22Rv1 (cell line): ENCODE data around the gene LHX1.

Source experiments
- ZFX ChIP-seq: fragments of 450-650 bp; IDR thresholded peaks from 2 replicates; pipeline ENCODE4 v1.6.1; 2017; ENCODE audit warnings: antibody characterized with exemption, borderline replicate concordance
- TF ChIP-seq, protein P1 (sequence below): fragments of 450-650 bp; IDR thresholded peaks from 2 replicates; pipeline ENCODE4 v1.5.1; 2017; ENCODE audit warnings: mild to moderate bottlenecking

GRCh38 chr17:36931096-36931696, 6.1 kb upstream of the LHX1 start:
- TF ChIP-seq, protein P1, sequence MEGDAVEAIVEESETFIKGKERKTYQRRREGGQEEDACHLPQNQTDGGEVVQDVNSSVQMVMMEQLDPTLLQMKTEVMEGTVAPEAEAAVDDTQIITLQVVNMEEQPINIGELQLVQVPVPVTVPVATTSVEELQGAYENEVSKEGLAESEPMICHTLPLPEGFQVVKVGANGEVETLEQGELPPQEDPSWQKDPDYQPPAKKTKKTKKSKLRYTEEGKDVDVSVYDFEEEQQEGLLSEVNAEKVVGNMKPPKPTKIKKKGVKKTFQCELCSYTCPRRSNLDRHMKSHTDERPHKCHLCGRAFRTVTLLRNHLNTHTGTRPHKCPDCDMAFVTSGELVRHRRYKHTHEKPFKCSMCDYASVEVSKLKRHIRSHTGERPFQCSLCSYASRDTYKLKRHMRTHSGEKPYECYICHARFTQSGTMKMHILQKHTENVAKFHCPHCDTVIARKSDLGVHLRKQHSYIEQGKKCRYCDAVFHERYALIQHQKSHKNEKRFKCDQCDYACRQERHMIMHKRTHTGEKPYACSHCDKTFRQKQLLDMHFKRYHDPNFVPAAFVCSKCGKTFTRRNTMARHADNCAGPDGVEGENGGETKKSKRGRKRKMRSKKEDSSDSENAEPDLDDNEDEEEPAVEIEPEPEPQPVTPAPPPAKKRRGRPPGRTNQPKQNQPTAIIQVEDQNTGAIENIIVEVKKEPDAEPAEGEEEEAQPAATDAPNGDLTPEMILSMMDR = no peak
- TF ChIP-seq ZFX = no peak
